GM12801 (cell line): ENCODE results near the gene TUBG1.

Source experiments
- CTCF ChIP-seq: IDR thresholded peaks from one replicate; pipeline ENCODE4 v1.5.1; 2011; ENCODE audit warnings: control low read depth; ENCODE audit not compliant: insufficient read length; ENCODE audit errors: extremely low read depth

TUBG1 gene

GRCh38 chr17:42564815-42565522 is 44.5 kb upstream of the TUBG1 start:
- TF ChIP-seq CTCF = no peak

GRCh38 chr17:42565523-42566214 is 43.8 kb upstream of the TUBG1 start:
- no peak for TF ChIP-seq CTCF

GRCh38 chr17:42566215-42566882 is 43.1 kb upstream of the TUBG1 start:
- no peak for TF ChIP-seq CTCF

GRCh38 chr17:42566883-42567573 is 42.5 kb upstream of the TUBG1 start, which contains the start of gene MLX:
TSS of gene MLX (plus strand) at chr17:42567100. CDS start at chr17:42567125, 25 bp downstream.
- no peak for TF ChIP-seq CTCF

- no peak for TF ChIP-seq CTCF
Observed at GRCh38 chr17:42568341-42569111, 41.0 kb upstream of the TUBG1 start.

- no peak for TF ChIP-seq CTCF
Observed at GRCh38 chr17:42571435-42572225, 37.9 kb upstream of the TUBG1 start.
